MM.1S (cell line): ENCODE data around the gene JTB.
"Not testable (repeated sequence)": the region's sequence is repeated elsewhere in the genome, so short reads cannot be mapped to it uniquely, and the experiment has no call there.

Experiments used
- DNase-seq: peaks from one replicate; pipeline ENCODE4 v3.0.0-alpha.2; 2015
- H2AFZ ChIP-seq: fragments of 300-600 bp; sonication (generic); 2 replicates; pipeline ENCODE4 v1.6.0; 2016; ENCODE audit warnings: antibody characterized with exemption, low read length
- H3F3A ChIP-seq: fragments of 300-600 bp; sonication (generic); 2 replicates; pipeline ENCODE4 v1.6.1; 2016; ENCODE audit warnings: mild to moderate bottlenecking, antibody characterized with exemption, low read length, moderate library complexity, mixed read lengths; ENCODE audit not compliant: insufficient read depth
- H3K27ac ChIP-seq: fragments of 300-600 bp; sonication (generic); 2 replicates; pipeline ENCODE4 v1.5.1; 2016; ENCODE audit warnings: mild to moderate bottlenecking, low read length
- H3K27me3 ChIP-seq: fragments of 300-600 bp; sonication (generic); replicated peaks from 2 replicates; pipeline ENCODE4 v1.6.0; 2016; ENCODE audit warnings: low read length; ENCODE audit not compliant: insufficient read depth
- H3K36me3 ChIP-seq: fragments of 300-600 bp; sonication (generic); replicated peaks from 2 replicates; pipeline ENCODE4 v1.6.1; 2016; ENCODE audit warnings: mild to moderate bottlenecking, low read length, mixed read lengths; ENCODE audit not compliant: insufficient read depth
- H3K4me1 ChIP-seq: fragments of 300-600 bp; sonication (generic); 2 replicates; pipeline ENCODE4 v1.6.1; 2016; ENCODE audit warnings: low read length, mixed read lengths
- H3K4me2 ChIP-seq: fragments of 300-600 bp; sonication (generic); 2 replicates; pipeline ENCODE4 v1.6.0; 2016; ENCODE audit warnings: low read depth, low read length
- H3K4me3 ChIP-seq: fragments of 300-600 bp; sonication (generic); 2 replicates; pipeline ENCODE4 v1.5.1; 2016; ENCODE audit warnings: low read length, mixed read lengths
- H3K79me2 ChIP-seq: fragments of 300-600 bp; sonication (generic); 2 replicates; pipeline ENCODE4 v1.6.1; 2016; ENCODE audit warnings: mixed run types, low read length, mixed read lengths
- H3K9ac ChIP-seq: fragments of 300-600 bp; sonication (generic); 2 replicates; pipeline ENCODE4 v1.6.1; 2016; ENCODE audit warnings: low read length, mixed read lengths
- H3K9me2 ChIP-seq: fragments of 300-600 bp; sonication (generic); replicated peaks from 2 replicates; pipeline ENCODE4 v1.6.1; 2016; ENCODE audit warnings: mild to moderate bottlenecking, low read length, mixed read lengths; ENCODE audit not compliant: insufficient read depth
- H3K9me3 ChIP-seq: fragments of 300-600 bp; sonication (generic); replicated peaks from 2 replicates; pipeline ENCODE4 v1.6.1; 2016; ENCODE audit warnings: mild to moderate bottlenecking, low read length, mixed read lengths; ENCODE audit not compliant: insufficient read depth
- H4K20me1 ChIP-seq: fragments of 300-600 bp; sonication (generic); 2 replicates; pipeline ENCODE4 v1.6.1; 2016; ENCODE audit warnings: mild to moderate bottlenecking, low read length, moderate library complexity, mixed read lengths; ENCODE audit not compliant: insufficient read depth
- CTCF ChIP-seq: fragments of 300-600 bp; sonication (generic); IDR thresholded peaks from 2 replicates; pipeline ENCODE4 v1.5.1; 2016; ENCODE audit warnings: antibody characterized with exemption, low read length, mixed read lengths
- EZH2 ChIP-seq: fragments of 300-600 bp; sonication (generic); optimal IDR thresholded peaks from 2 replicates; pipeline ENCODE3; 2017; ENCODE audit warnings: low read depth, mild to moderate bottlenecking, antibody characterized with exemption, low read length, mixed read lengths
- EZH2phosphoT487 ChIP-seq: fragments of 300-600 bp; sonication (generic); IDR thresholded peaks from 2 replicates; pipeline ENCODE4 v1.6.1; 2018; ENCODE audit warnings: antibody characterized with exemption, low read length

Gene JTB

GRCh38 chr1:154000420-154000819 lies 22.9 kb upstream of the JTB start:
- H3K4me1 ChIP-seq: no peaks in the 10 kb centered on the region
- no peak overlapping the region for H2AFZ ChIP-seq
- no peak for DNase-seq
- H3F3A ChIP-seq: peaks cover 4% of the 10 kb centered on the region
- H3K4me2 ChIP-seq: no peak overlapping the region
- no peaks in the 10 kb centered on the region for H3K79me2 ChIP-seq
- H3K27ac ChIP-seq: no peak overlapping the region
- no peaks in the 10 kb centered on the region for H3K9me2 ChIP-seq
- H3K9ac ChIP-seq: no peak overlapping the region
- H3K9me3 ChIP-seq: no peaks in the 10 kb centered on the region
- TF ChIP-seq CTCF (no peak), EZH2phosphoT487 (no peak), EZH2 (no peak)
- no peaks in the 10 kb centered on the region for H3K36me3 ChIP-seq
- H3K4me3 ChIP-seq: no peak overlapping the region
- H4K20me1 ChIP-seq: no peaks in the 10 kb centered on the region
- H3K27me3 ChIP-seq: no peaks in the 10 kb centered on the region

GRCh38 chr1:153996882-153997281 lies 19.4 kb upstream of the JTB start:
- H3F3A ChIP-seq: peaks cover 36% of the 10 kb centered on the region
- not testable (repeated sequence) for H4K20me1 ChIP-seq, H3K27me3 ChIP-seq, H3K4me1 ChIP-seq, H2AFZ ChIP-seq, H3K27ac ChIP-seq, H3K4me3 ChIP-seq, H3K4me2 ChIP-seq, H3K9me2 ChIP-seq, H3K9ac ChIP-seq, H3K79me2 ChIP-seq, H3K9me3 ChIP-seq, DNase-seq
- peaks cover 11% of the 10 kb centered on the region for H3K36me3 ChIP-seq

GRCh38 chr1:153995640-153996039 lies 18.2 kb upstream of the JTB start:
- Histone ChIP-seq H3K27ac (no peak overlapping the region), H3K79me2 (peaks cover 21% of the 10 kb centered on the region), H4K20me1 (no peaks in the 10 kb centered on the region), H3K4me3 (no peak overlapping the region), H2AFZ (no peak overlapping the region), H3K9ac (no peak overlapping the region), H3F3A (peaks cover 46% of the 10 kb centered on the region), H3K9me3 (no peaks in the 10 kb centered on the region), H3K4me2 (no peak overlapping the region), H3K4me1 (peaks cover 12% of the 10 kb centered on the region), H3K9me2 (no peaks in the 10 kb centered on the region), H3K36me3 (peaks cover 17% of the 10 kb centered on the region), H3K27me3 (no peaks in the 10 kb centered on the region)
- TF ChIP-seq EZH2phosphoT487: no peak
- TF ChIP-seq CTCF: no peak
- no peak for TF ChIP-seq EZH2
- no peak for DNase-seq

DNA sequence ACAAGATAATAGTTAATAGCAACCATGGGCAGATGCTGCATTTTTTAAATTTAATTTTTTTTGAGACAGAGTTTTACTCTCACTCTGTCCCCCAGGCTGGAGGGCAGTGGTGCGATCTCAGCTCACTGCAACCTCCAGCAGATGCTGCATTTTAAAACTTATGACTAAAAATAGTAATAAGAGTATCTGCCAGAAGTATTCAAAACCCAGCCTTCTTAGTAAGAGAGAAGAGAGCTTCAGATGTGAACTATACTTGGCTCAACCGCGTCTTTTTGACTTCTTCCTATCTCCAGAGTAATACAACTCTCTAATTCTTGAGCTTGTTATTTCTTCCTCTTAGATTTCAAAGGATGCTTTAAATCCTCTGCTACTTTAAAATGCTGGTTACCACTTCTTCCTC lies 17.7 kb upstream of the JTB start:
- no peaks in the 10 kb centered on the region for H3K27me3 ChIP-seq
- peaks cover 46% of the 10 kb centered on the region for H3F3A ChIP-seq
- no peaks in the 10 kb centered on the region for H3K9me2 ChIP-seq
- TF ChIP-seq EZH2: no peak
- no peak for TF ChIP-seq EZH2phosphoT487
- no peak for TF ChIP-seq CTCF
- H4K20me1 ChIP-seq: no peaks in the 10 kb centered on the region
- no peak overlapping the region for H2AFZ ChIP-seq
- peaks cover 21% of the 10 kb centered on the region for H3K79me2 ChIP-seq
- H3K4me1 ChIP-seq: peaks cover 12% of the 10 kb centered on the region
- no peak overlapping the region for H3K27ac ChIP-seq
- peaks cover 17% of the 10 kb centered on the region for H3K36me3 ChIP-seq
- H3K9me3 ChIP-seq: no peaks in the 10 kb centered on the region
- no peak overlapping the region for H3K9ac ChIP-seq
- H3K4me3 ChIP-seq: no peak overlapping the region
- no peak overlapping the region for H3K4me2 ChIP-seq
- no peak for DNase-seq
